Fibroblast of skin of right biceps (primary cell): ENCODE data around the gene MED10.

Experiments
- DNase-seq: peaks from one replicate; pipeline ENCODE4 v3.0.0-alpha.2; 2013

Gene MED10

DNA sequence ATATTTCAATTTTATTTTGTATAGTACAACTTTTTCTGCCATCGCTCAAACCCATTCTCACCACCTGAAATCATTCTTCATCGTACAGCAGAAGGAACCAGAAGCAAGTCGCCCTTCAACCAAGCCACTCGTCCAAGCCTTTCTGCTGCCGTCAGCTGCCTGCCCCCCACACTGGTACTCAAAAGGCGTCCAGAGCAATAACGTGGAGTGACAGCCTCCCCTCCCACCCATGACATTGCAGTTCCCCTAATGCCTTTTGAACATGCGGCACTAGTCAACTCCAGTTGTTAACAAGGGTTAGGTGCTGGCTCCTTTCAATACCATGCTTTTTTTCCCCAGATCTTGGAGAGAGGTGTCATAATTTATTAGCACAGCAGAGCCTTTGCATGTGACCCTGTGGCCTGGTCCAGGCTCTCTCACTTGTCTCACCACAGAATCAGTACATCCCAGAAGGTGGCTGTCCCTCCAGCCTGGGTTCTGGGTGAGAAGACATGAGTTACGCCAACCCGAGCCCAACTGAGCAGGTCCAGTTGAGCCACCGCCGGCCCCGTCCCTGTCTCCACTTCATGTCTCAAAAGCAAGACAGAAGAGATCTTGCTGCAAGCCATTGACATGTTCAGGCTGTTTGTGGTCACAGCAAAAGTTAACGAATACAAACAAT lies 20.4 kb upstream of the MED10 start:
- no peak for DNase-seq

DNA sequence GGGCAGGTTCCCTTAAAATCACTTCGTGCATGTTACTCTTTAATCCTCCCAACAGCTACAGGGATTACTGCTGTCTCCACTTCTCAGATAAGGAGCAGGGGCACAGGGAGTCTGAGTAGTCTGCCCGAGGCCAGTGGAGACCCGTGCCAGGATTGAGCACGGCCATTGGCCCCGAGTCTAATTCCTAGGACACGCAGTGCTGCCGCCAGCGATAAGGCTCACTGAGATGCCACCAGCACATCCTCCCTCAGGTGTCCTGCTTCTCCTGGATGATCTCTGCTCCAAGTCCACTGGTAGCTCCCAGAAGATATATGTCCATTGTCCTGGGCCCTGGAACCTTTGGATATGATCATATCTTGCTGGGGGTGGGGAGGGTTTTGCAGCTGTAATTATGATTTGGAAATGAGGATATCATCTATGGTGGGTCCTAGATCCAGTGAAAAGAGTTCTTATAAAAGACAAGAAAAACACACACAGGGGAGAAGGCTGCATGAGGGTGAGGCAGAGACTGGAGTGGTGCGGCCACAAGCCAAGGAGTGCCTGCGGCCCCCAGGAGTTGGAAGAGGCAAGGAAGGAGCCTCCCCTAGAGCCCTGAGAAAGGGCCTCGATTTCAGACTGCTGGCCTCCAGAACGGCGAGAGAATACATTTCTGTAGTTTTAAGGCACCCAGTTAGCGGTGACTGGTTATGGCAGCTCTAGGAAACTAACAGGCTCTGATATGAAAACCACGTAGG lies 19.4 kb upstream of the MED10 start:
- DNase-seq, result no peak

DNA sequence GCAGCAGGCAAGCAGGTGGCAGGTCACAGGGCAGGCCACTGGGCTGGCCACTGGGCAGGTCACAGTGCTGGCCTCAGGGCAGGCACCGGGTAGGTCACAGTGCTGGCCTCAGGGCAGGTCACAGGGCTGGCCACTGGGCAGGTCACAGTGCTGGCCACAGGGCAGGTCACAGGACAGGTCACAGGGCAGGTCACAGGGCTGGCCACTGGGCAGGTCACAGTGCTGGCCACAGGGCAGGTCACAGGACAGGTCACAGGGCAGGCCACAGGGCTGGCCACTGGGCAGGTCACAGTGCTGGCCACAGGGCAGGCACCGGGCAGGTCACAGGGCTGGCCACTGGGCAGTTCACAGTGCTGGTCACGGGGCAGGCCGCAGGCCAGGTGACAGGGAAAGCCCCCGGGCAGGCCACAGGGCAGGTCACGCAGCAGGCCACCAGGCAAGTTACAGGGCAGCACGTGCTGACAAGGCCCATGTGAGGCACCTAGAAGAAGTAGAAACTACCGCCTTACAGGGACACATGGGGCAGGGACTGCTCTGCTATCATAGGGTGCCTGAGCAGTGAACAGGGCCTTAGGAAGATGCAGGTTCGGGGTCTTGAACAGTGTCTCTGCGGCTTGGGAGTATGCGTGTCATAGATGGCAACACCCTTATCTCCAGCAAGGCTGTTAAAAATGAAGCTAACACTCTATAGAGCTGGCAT lies 18.6 kb upstream of the MED10 start:
- no peak for DNase-seq

DNA sequence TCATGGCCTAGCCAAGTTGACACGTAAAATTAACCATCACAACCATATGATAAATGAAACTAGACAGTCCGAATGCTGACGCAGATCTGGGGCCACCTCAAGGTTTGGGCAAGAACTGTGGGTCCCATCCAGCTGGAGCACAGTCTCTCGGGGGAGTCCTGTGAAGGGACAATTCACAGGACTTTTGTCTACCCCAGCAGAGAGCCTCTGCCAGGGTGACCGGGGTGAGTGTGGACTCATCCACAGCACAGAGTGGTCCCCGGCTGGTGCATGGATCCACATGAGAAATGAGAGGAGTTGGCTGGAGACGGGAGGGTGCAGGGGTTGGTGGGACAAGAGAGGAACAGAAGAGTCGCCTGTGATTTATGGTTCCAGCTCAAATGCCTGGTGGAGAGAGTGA lies 17.7 kb upstream of the MED10 start:
- no peak for DNase-seq

DNA sequence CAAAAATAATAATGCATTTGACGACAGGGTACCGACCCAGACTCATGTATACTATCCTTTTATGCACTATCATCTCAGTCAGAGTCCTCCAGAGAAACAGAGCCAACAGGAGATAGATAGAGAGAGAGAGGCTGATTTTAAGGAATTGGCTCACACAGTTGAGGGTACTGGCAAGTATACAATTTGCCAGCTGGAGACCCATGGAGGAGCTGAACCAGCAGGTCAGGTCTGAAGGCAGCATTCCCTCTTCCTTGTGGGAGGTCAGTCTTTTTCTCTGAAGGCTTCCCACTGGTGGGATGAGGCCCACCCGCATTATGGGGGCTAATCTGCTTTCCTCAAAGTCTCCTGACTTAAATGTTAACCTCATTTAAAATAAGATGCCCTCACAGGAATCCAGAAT lies 17.3 kb upstream of the MED10 start:
- DNase-seq, result no peak

DNA sequence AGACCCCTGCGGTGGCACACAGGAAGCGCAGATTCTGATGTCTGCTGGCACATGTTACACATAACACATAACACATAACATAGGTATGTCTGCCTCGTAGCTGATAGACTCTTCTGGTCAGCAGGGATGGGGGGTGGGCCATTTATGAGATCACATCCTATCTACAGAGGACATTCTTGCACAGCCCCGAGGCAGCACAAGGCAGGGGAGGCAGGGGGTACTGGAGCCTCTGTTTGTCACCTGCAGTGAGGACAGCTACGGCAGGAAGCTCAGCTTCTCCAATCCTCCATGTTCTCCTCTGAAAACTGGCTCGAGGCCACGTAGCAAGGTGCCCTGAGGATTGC lies 16.7 kb upstream of the MED10 start:
- no peak for DNase-seq

DNA sequence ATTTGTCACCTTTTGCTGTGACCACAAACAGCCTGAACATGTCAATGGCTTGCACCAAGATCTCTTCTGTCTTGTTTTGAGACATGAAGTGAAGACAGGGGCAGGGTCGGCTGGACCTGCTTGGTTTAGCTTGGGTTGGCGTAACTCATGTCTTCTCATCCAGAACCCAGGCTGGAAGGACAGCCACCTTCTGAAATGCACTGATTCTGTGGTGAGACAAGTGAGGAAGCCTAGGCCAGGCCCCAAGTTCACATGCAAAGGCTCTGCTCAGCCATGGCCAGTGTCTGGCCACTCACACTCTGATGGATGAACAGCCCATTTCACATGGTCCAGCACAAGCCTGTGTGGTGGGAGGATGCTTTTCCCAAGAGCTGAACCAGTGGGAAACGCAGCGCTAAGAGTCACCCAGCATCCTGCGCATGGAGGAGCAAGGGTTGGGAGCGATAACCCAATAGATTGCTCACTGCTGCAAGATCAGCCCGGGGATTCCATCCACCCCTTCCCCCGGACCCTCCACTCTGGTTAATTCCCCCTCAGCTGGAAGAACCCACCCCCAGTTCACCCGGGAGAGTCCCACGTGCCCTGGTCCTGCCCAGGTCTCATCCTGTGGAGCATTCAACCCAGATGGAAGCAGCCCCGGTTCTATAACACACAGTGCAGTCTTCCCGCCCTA lies 16.2 kb upstream of the MED10 start:
- no peak for DNase-seq

DNA sequence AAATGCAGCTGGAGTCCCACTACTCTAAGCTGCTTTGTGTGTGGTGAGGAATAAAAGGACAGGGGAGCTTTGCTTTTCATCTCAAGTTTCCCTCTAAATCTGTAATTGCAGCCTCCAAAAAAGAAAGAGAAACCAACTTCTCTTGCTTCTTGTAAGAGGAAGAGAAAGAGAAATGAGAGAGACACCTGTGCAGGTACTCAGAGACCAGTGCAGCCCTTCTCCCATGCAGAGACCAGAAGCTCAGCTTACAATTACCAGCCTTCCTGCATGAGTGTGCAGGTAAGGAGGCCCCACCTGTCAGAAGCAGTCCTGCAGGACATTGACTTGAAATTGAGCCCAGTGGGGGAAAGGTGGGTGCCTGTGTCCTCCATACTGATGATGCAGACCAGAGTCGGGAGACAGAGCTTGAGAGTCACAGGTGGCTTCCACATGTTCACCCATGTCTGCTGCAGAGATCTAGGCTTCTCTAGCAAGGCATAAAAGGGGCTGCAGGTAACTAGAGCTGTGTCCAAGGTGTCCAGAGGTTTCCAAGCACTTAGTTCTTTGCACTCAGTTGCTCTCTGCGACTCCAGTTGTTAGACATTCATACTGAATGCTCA lies 15.3 kb upstream of the MED10 start:
- DNase-seq, result no peak

DNA sequence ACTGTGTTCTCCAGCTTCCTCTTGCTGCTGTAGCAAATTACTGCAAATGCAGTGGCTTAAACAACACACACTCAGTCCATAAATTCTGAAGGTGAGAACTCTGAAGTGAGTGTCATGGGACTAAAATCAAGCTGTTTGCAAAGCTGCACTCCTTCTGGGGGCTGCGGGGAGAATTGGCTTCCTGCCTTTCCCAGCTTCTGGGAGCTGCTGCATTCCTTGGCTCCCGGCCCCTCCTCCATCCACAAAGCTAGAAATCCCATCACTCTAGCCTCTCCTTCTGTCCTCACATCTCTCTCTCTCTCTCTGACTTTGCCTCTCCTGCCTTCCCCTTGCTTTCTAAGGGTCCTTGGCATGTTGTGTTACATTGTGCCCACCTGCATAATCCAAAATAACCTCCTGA lies 14.2 kb upstream of the MED10 start:
- DNase-seq, result peak; percentile 24

DNA sequence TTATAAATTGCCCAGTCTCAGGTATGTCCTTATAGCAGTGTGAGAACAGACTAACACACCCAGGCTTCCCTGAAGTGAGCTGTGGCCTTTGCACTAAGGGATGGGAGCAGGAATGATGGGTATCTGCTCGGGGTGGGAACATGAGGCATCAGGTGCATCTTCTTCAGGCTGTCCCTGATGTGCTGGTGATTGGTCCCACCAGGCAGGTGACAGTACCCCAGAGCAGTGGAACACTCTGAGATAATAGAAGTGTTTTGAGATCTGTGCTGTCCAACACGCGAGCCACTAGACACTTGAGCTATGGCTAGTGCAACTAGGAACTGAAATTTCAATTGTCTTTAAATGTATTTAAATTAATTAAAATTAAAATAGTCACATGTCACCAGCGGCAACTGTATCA lies 12.8 kb upstream of the MED10 start:
- DNase-seq, result no peak

DNA sequence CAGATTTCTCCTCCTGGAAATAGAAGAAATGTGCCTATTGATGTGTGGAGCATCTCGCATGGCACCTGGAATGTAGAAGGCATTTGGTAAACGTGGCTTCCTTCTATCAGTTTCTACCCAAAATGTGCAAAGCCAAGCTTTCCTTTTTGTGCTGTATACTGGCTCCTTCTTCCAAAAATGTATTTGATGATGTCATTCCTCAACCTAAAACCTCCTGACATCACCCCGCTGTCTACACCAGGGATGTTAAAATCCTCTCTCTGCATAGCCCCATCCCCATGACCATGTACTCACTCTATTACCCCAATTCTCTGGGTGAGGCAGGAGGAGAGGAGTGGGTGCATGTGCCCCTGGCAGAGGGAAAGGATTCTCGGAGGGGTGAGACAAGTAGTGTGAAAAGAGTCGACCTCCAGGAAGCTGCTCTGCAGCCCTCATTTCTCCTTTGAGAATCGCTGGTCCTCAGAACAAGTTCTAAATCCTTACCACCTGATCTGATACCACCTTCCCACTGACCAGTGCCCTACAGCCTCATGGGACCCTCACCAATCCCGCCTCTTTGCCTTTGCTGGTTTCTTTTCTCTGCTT lies 11.7 kb upstream of the MED10 start:
- no peak for DNase-seq

DNA sequence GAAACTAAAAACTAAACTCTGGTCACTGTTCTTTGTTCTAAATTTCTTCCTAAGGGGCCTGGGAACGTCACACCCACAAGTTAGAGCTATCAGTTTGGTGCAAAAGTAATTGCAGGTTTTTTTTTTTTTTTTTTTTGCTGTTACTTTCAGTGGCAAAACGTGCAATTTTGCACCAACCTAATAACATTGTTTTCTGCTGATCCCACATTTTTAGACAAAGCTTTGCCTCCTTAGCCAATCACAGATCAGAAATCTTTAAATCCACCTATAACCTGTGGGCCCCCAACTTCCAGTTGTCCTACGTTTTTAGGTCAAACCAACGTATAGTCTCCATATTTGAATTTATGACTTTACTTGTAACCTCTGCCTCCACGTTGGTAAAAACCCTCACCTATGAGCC lies 11.1 kb upstream of the MED10 start:
- no peak for DNase-seq

DNA sequence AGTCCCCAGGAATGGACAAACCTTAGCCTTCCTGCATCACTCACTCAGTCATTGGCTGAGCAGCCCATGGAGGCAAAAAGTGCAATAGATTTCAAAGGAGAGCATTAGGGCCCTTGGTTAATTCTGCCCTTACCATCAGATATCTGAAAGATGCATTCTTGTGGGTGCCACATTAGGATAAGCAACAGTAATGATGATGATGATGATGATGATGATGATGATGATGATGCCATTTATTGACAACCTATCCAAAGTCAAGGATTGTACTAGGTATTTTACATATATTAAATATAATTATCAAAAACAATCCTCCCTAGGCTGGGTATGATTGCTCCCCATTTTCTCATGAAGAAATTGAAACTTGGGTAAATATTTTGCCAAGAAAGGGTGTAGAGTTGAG lies 9.6 kb upstream of the MED10 start:
- DNase-seq, result no peak

DNA sequence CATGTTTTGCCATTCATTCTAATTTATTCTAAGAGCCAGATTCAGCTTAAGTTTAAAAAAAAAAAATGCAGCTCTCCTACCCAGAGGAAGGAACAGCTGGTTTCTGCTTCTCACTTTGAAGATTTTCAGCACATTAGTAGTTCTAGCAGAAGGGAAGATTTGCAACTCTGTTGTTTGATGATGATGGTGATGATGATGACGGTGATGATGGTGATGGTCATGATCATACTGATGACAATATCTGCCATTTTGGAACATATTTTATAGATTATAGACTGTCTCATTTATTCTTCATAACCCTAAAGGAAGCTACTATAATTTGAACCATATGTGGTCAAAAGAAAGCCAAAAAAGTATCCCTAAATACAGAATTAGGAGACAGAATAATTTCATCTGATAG lies 7.9 kb upstream of the MED10 start:
- no peak for DNase-seq

DNA sequence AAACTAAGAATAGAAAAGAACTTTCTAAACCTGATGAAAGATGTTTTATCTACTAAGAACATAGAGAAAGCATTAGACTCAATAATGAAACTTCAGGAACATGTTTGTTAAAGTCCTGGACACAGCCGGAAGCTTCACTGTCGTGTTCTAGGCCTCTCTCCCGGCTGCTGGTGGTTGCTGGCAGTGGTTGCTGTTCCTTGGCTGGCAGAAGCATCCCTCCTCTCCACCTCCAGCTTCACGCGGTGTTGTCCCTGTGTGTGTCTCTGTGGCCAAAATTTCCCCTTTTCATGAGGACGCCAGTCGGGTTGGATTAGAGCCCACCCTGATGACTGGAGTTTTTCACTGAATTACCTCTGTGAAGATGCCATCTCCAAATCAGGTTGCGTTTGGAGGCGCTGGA lies 6.5 kb upstream of the MED10 start:
- no peak for DNase-seq

DNA sequence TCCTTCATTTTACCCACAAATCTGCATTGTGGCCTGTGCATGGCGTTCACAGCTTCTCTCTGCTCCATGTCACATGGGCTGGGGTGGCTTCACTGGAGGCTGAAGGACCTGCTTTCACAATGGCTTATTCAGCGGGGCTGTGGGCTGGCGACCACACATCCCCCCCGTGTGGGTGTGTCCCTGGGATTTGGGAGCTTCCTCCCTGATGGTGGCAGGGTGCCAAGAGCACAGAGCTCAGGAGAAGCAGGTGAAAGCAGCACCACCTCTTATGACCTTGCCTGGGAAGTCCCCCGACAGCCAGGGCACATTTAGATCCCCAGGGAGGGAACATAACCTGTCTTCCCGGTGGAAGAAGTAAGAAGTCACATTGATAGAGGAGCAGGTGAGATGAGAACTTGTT lies 5.0 kb upstream of the MED10 start:
- no peak for DNase-seq

DNA sequence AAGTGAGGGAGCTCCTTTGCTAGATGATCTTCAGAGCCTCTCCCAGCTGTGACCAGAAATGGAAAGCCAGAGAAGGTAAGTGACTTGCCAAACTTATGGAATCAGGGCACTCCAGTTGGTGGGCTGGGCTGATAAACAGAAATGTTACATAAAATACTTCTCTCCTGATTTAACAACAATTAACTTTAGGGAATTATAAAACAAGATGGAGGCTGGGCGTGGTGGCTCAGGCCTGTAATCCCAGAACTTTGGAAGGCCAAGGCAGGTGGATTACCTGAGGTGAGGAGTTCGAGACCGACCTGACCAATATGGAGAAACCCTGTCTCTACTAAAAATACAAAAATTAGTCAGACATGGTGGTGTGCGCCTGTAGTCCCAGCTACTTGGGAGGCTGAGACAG lies 899 bp upstream of the MED10 start:
- DNase-seq, result no peak

DNA sequence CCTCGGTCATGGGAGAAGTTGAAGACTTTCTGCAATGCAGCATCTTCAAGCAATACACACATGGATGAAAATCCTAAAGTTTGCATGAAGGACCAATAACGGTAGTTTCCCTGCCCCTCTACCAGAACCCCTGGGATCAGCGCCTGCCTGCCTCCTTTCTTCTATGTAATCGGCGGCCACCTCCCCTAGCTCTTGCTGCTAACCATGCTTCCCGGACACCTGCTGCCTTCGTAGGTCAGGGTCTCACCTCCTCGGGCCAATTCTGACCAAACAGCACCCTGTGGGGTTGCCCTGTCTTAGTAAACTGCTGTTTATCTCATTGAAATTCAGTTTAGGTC lies 388 bp upstream of the MED10 start:
- DNase-seq, result no peak

DNA sequence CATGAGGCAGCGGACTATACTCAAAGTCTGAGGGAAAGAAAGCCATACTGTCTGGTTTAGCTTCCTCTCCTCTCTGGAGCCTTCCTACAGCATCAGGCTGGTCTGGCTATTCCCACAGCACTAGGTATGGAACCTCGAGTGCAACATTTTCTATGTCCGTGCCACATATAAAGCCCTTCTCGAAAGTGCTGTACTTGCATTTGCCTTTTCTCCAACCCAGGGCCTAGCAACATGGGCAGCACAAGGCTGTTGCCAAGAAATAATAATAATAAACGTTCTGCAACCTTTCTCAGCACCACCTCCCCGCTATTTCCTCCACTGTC lies 804 bp downstream of the MED10 start:
- DNase-seq, result no peak

DNA sequence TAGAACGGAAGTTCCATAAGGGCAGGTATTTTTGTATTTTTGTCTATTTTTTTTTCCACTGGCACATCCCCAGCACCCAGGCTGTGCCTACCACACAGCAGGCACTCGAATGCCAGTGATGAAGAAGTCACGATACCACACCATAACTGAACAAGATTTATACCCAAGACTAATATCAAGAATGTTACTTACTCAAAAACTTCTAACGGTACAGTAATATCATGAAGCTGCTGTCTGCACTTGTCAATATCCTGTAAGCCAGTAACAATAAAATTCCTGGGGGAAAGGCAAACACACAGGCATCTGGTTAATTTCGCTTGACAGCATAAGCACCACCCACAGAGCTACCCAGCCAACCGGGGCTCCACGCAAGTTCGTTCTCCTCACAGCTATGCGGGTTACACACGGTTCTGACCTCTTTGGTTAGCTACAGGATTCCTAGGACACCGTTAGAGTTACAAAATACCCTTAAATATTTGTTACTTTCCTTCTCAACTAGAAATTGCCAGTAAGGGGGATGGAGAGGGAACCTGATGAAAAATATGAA lies 1.3 kb downstream of the MED10 start:
- DNase-seq, result peak; percentile 11

DNA sequence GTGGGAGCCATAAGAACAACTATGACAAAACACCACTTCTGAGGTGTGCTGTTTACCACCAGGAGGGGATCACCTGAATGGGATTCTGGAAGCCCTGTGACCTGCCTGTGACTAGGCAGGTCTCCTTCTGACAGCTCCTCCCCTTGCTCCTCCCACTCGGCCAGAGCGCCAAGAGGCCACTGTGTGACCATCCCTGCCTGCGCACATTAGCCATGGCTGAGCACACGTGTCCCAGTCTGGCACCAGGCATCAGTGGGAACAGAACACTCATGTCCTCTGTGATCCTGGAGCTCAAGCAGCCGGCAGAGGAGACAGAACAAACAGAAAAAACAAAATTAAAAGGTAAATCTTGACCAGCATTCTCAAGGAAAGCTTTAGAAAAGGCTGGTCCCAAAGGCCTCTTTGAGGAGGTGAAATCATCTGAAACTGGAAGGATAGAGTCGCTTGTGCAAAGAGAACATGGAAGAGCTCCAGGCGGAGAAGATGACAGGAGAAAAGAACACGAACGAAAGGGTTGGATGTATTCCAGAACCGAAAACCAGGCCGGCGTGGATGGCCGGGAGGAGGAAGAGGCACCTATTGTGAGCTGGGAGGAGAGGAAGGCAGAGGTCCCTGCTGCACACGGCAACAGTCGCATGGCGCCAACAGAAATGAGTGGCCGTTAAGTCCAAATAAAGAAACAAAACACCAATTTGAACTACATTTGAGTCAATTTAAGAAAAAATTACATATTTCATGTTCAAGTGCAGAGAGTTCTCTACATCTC lies 5.1 kb downstream of the MED10 start:
- DNase-seq, result no peak
